H1 (cell line): ENCODE results near the gene LPP.

Experiments
- BRCA1 ChIP-seq: IDR thresholded peaks from 2 replicates; pipeline ENCODE4 v1.6.1; 2012; ENCODE audit warnings: low read depth, low read length, improper control_type of control experiment
- CHD1 ChIP-seq: IDR thresholded peaks from 2 replicates; pipeline ENCODE4 v1.6.1; 2012; ENCODE audit warnings: low read depth, low read length, improper control_type of control experiment
- CREB1 ChIP-seq: IDR thresholded peaks from 2 replicates; pipeline ENCODE4 v1.6.1; 2012; ENCODE audit warnings: inconsistent platforms
- EP300 ChIP-seq, 2 experiments: IDR thresholded peaks; 1 replicate in 1 of 2; 2 replicates in 1 of 2; pipeline ENCODE4 v1.6.1; 2011 to 2012; ENCODE audit warnings: low read depth in 2 of 2, low read length in 2 of 2, mild to moderate bottlenecking in 2 of 2, borderline replicate concordance in 1 of 2, inconsistent platforms in 1 of 2, moderate library complexity in 1 of 2
- EZH2 ChIP-seq: fragments of 200-600 bp; sonication (generic); IDR thresholded peaks from 2 replicates; pipeline ENCODE4 v1.7.1; 2012; ENCODE audit warnings: low read depth, mild to moderate bottlenecking, moderate library complexity, low read length, inconsistent platforms; ENCODE audit not compliant: severe bottlenecking
- FOSL1 ChIP-seq: IDR thresholded peaks from 2 replicates; pipeline ENCODE4 v1.6.1; 2011; ENCODE audit warnings: mild to moderate bottlenecking, low read depth, low read length, moderate library complexity; ENCODE audit not compliant: insufficient read depth
- MAFK ChIP-seq: IDR thresholded peaks from 2 replicates; pipeline ENCODE4 v1.6.1; 2012; ENCODE audit warnings: low read depth, mild to moderate bottlenecking, improper control_type of control experiment, low read length
- POLR2A ChIP-seq, 2 experiments: IDR thresholded peaks; 1 replicate in 1 of 2; 2 replicates in 1 of 2; pipeline ENCODE4 v1.6.1; 2011; ENCODE audit warnings: low read depth in 2 of 2, low read length in 2 of 2, mild to moderate bottlenecking in 2 of 2; ENCODE audit errors: control extremely low read depth in 1 of 2
- POLR2AphosphoS5 ChIP-seq: IDR thresholded peaks from 2 replicates; pipeline ENCODE4 v1.6.1; 2011; ENCODE audit warnings: low read depth, low read length
- RXRA ChIP-seq: IDR thresholded peaks from 2 replicates; pipeline ENCODE4 v1.6.1; 2011; ENCODE audit warnings: low read depth, mild to moderate bottlenecking, low read length, moderate library complexity; ENCODE audit not compliant: insufficient read depth
- SP1 ChIP-seq: IDR thresholded peaks from 2 replicates; pipeline ENCODE4 v1.6.1; 2011; ENCODE audit warnings: low read depth, low read length
- SUZ12 ChIP-seq: fragments of 200-600 bp; sonication (generic); IDR thresholded peaks from 2 replicates; pipeline ENCODE4 v1.6.1; 2012; ENCODE audit warnings: mild to moderate bottlenecking, inconsistent platforms, low read length, moderate library complexity, mixed read lengths
- TF ChIP-seq, protein P1 (sequence below), 3 experiments: IDR thresholded peaks; 1 replicate in 2 of 3; 2 replicates in 1 of 3; pipeline versions ENCODE4 v1.5.1 to v1.6.1; 2011; ENCODE audit warnings: low read length in 3 of 3, mild to moderate bottlenecking in 3 of 3, inconsistent platforms in 2 of 3, low read depth in 1 of 3, moderate library complexity in 1 of 3; ENCODE audit not compliant: insufficient read depth in 1 of 3; ENCODE audit errors: control extremely low read depth in 1 of 3

DNA sequence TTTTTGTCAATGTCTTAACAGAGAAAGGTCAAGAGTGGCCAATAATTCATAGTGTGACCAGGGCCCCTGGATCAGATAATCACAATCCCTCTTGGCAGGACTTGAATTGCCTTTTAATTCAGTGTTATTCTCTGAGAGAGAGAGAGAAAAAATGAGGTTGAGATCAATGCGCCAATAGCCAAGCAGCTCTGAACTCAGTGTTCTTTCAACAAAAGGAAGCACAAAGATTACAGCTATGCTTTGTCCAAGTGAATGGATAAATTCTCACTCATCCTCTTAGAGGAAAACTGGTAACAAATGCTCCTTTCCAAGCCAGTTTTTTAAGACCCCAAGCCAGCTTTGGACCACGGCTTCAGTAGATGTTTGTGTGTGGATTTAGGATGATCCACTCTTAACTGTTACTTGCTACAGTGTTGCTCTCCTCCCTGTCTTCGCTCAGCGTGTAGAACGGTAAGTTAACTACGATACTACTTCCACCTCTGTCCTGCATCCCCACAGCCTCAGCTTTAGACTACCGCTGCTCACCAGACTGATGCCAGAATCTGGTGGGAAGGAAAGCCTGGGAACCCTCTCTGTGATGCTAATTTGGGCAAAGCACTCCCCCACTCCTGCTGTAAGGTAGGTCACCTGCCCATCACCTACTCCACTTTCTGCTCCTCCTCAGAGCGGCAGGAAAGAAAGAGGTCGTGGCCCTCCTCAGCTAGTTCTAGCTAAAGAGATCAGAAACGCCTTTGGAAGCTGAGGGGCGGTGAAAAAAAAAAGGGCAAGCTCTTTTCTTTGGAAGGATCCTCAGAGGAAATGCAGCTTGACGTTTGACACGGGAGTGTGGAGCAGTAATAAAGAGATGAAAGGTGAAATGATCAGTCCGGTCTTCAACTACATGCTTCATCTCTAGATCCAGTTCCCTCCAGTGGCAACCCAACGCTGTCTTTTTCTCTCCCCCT lies 46.8 kb upstream of the LPP start:
- TF ChIP-seq EZH2 (no peak), POLR2A (IDR thresholded peaks at IDR 0.05; ENCODE audit: control extremely low read depth in 1 of 2, low read depth in 2 of 2, low read length in 2 of 2) (no peak), MAFK (no peak), CHD1 (no peak), EP300 (IDR thresholded peaks at IDR 0.05; ENCODE audit: borderline replicate concordance in 1 of 2, low read depth in 2 of 2, low read length in 2 of 2) (no peak), POLR2AphosphoS5 (no peak), BRCA1 (no peak), SP1 (no peak), RXRA (no peak), CREB1 (no peak), SUZ12 (no peak), FOSL1 (no peak)
- TF ChIP-seq, protein P1, sequence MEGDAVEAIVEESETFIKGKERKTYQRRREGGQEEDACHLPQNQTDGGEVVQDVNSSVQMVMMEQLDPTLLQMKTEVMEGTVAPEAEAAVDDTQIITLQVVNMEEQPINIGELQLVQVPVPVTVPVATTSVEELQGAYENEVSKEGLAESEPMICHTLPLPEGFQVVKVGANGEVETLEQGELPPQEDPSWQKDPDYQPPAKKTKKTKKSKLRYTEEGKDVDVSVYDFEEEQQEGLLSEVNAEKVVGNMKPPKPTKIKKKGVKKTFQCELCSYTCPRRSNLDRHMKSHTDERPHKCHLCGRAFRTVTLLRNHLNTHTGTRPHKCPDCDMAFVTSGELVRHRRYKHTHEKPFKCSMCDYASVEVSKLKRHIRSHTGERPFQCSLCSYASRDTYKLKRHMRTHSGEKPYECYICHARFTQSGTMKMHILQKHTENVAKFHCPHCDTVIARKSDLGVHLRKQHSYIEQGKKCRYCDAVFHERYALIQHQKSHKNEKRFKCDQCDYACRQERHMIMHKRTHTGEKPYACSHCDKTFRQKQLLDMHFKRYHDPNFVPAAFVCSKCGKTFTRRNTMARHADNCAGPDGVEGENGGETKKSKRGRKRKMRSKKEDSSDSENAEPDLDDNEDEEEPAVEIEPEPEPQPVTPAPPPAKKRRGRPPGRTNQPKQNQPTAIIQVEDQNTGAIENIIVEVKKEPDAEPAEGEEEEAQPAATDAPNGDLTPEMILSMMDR (IDR thresholded peaks at IDR 0.05; ENCODE audit: control extremely low read depth in 1 of 3, insufficient read depth in 1 of 3, low read depth in 1 of 3, low read length in 3 of 3), result no peak
